Hippocampal formation (tissue), 2 donors: ENCODE data around the gene KCNA2.
A peak's percentile ranks its signal among the peaks of the same experiment; 100 is the strongest.

Experiments used
- DNase-seq, 2 donors: peaks; one replicate each; lab custom pipeline; 2025; lab: John Stamatoyannopoulos, UW

The KCNA2 gene

DNA sequence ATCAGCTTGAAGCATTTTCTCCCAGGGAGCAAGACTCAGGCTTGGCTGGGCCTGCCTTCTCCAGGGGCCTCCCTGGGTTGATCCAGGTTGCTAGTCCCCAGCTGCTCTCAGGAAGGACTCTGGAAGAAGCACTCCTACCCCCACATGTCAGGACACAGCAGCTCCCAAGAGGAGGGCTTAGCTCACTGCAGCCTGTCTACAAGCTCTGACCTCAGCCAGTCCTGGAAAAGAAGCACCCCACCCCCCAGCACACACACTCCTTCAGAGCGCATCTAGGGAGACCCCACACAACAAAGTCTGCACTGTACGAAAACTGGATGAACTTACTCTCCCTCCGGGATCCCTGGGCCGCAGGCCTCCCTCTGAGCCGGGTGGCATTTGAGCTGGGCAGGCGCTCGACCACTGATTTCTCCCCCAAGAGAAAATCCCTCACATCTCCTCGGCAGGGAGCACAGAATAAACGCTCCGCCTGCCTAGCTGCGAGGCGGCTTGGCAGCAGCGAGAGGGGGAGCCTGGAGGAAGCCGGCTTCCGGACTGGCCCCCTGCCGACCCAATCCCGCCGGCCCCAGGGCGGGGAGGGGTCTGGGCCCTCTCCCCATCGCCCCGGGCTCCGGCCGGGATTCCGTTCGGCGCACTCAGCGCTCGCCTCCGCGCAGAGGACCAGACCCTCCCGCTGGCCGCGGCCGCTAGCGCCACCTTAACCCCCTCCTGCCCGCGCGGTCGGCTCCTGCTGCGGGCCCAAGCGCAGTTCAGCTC is at the start of gene KCNA2:
Gene KCNA2, minus strand, starts transcription at position 458 of the 756 bp plus-strand sequence. CDS start 1,576 bp downstream, outside the sequence.
- peak; percentile 66 to 70 for DNase-seq

DNA sequence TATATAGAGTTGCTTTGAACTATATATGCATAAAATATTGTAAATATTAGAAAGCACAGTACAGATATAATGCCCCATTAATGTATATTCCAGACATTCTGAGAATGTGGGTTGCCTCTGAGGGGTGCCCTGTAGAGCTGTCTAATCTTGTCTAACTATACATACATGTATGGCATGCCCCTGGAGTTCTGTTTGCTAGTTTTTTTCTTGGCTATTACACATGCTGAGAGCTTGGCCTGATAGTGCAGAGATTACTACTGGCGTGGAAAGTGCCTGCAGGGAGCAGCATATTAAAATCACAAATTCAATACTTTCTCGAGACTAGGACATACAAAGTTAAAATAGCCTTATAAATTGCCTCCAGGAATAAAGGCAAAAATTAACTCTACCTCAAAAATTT is 44.5 kb upstream of the KCNA2 start:
- DNase-seq: no peak

DNA sequence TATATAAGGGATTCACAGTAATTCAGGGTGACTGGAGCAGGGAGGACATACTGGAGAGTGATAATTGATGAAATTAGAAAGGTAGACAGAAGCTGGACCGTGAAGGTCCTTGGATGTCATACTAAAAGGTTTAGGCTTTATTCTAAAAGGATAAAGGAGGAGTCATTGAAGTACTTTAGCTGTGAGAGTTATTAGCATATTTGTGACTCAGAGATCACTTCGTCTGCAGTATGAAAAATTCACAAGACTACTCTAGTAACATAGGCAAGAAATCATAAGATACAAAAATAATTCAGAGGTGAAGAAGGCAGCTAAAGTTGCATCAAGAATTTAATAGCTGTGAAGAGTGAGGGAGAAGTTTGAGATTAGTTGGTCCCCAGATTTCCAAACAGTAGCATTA is 42.3 kb upstream of the KCNA2 start:
- DNase-seq: no peak

- DNase-seq: no peak
Observed at GRCh38 chr1:110647254-110647891, 41.2 kb upstream of the KCNA2 start.

- no peak for DNase-seq
Observed at GRCh38 chr1:110645821-110646735, 39.9 kb upstream of the KCNA2 start.

DNA sequence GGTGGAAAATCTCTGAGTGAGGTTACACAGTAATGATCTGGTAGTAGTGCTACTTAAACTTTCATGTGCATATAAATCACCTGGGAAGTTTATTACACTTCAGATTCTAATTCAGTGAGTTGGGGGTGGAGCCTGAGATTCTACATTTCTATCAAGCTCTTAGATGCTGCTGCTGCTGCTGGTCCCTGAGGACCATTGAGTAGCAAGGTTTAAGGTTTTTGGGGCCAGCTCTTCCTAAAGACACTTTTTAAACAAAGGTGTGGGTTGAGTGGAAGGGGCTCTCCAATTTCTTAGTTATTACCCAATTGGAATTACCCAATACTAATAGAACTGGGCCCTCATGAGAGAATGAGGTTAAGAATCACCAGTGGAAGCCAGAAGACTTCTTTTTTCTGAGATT is 39.1 kb upstream of the KCNA2 start:
- no peak for DNase-seq

DNA sequence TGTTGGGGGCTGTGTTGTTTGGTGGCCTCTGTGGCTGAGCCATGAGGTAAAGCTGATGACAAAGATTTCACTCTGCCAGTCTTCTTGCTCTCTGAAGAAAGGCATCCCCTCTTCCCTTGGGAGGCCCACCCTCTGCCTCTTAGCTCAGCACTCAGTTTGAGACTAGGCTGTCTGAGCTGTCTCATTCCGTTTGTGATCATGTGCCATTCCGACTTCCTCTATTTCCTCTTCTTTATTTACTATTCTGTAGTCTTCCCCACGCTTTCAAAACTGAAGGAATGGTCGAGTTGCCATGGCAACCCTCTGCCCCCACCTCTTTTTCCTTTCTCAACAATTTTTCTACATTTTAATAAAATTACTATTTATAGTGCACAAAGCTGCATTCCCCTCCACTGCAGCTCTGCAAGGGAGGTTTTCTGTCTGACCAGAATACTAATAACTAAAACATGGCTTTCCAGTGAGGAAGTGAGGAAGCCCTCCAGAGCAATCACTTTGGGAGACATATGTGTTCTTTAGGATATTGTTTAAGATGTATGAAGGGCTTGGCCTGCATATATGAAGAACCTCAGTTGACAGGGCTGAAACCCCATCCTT is 37.8 kb upstream of the KCNA2 start:
- peak in 1 of 2 donors; percentile 6 for DNase-seq

DNA sequence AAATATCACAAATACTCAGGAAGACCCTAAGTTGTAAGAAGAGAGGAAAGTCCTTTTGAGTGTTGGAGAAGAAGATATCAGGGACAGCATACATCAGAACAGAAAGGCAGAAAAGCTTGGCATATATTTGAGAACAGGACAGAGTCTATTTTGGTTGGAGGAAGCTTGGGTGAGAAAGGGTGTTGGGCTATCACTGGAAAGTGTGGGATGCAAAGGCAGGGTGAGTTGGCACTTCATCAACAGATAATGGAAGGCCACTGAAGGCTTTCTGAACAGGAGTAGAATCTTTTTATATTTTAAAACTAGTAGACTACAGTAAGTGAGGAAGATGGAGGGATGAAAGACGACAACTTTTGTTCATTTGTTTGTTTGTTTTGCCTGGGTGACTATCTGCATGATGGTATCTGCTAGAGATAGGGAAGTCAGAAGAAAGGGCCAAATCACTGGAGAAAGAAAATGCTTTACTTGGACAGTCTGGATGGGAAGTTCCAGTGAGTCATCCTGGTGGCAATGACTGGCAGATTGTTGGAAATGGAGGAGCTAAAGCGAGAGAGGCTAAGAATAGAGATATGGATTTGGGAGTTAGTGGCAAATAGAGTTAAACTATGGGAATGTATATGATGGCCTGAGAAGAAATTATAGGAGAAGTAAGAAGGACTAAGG is 33.7 kb upstream of the KCNA2 start:
- DNase-seq: no peak

DNA sequence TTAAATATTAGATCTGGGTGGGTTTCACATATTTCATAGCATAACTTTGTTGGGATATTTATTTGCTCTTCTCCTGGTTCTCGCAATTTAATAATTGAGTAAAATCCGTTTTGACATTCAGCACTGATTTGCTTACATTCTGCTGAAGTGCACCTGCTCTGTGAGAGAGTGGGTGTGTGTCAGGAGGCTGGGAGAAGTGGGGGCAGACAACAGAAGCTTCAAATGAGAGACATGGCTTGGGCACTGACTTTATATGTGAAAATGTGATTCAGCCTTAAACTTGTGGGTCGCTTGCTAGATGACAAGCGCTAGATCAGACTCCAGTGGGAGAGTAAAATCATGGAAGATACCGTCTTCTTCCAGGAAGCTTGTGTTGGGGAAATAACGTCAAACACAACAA is 32.4 kb upstream of the KCNA2 start:
- no peak for DNase-seq

DNA sequence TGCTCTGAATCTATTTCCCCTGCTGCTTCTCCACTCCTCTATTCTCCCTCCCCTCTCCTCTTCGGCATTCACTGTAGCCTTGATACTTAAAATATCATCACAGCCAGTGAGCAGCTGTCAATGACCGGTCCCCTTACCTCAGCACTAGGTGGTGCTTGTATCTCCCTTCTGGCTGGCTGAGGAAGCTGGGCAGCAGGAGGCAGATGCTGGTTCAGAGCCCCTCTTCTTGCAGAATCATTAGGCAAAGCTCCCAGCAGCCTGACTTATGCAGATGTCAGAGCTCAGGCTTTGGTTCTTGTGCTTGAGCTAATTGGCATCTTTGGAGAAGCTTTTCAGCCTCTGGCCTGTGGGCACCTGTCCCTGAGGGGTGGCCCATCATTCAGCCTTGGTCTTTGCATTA is 31.9 kb upstream of the KCNA2 start:
- DNase-seq: no peak

DNA sequence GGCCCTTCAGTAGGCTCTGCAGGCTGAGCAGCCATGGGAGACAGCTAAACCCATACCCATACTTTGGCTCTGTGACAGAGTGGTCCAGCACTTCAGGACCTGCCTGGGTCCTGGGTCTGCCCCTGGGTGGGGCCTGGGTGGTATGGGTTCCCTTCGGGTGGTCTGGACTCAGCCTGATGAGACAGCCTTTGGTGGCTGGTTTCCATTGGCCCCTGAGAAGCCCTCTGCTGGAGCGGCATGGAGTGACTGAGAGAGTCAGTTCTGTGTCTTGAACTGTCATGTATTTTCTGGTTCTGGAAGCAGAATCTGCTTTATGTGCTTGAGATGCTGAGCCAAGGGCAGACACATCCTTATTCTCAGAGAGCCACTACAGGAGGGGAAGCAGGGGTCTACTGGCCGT is 31.3 kb upstream of the KCNA2 start:
- DNase-seq: no peak

- DNase-seq: no peak
Observed at GRCh38 chr1:110636149-110636935, 30.2 kb upstream of the KCNA2 start.

GRCh38 chr1:110635434-110635833 is 29.3 kb upstream of the KCNA2 start:
- DNase-seq: no peak

DNA sequence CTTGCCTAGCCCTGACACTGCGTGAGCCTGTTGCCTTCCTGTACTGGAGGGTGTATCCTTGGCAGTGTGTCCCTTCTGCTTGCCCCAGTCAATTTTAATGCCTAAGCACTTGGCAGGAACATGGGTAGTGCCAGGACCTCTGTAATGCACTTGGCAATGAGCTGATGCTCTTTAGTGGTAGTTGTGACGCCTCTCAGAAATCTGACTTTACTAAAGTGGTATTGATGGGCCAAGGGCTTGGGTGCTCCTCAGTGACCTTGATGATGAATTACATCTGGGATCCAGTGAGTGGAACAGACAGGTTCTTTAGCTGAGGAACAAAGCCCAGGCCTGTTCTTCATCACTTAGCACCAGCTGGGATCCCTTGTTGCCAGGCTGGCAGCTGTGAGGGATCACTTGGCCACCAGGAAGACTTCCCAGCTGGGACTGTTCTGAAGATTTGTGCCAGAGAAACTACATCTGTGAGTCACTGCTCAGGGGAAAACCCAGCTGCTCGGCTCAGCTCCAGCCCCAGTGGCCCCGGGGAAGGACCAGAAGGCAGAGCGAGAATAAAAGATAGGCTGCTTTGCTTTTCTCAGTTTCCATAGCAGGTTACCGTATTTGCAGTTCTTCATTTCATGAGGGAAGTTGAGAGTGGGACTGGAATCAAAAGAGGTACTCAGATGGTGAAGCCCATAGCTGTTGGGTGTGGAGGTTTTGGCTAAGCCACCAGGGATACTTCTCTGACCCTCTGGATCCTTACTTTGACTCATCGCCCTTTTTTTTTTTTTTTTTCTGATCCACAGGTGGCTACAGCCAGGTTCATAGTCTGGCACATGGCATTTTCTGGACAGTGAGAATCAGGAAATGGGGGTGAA is 28.5 kb upstream of the KCNA2 start:
- peak in 1 of 2 donors; percentile 35 for DNase-seq

GRCh38 chr1:110634086-110634454 is 27.9 kb upstream of the KCNA2 start:
- DNase-seq: no peak

DNA sequence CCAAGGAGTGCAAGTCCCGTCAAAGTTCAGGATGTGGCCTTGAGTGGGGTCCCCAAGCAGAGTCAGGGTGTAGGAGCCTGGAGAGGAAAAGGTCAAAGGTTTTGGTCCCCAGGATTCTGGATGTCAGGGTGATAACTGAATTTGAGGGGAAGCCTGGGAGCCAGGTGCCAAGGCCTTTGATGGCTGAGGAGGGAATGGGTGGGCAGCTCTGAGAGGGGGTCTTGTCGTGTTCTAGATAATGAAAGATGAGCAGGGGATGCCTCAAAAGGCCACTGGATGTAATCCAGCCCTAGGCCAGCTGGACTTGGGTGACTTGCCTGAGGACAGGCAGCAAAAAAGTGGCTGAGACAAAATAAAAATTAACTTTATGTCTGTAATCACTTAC is 27.5 kb upstream of the KCNA2 start:
- DNase-seq: no peak

- DNase-seq: no peak
Observed at GRCh38 chr1:110631836-110632620, 25.9 kb upstream of the KCNA2 start.

- peak; percentile 24 to 36 for DNase-seq
Observed at GRCh38 chr1:110630839-110631663, 24.9 kb upstream of the KCNA2 start.
